ENCODE measurements around the gene SPC25. TPM values are rescaled to one million over a fixed set of nuclear protein-coding genes. Genes with fewer than 3 reads are reported as not detected.

Gene SPC25
- total and polyA plus RNA-seq, 4 experiments from 2014 or later, result 0.33 TPM; not detected in 3

DNA sequence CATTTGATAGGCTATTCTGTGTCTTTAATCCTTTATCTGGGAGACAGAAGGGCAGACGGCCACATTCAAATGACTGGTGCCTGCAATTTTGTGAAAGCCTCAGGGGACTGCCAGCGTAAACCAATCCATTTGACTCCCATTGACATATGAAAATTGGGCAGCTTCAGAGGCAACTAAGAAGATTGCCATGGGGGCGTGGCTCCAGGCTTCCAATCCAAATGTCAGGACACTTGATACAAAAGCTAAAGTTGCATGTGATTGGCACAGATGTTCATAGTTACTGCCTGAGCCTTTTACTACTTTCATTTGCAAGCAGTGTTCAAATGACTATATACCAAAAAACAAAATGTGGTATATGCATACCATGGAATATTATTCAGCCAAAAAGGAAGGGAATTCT lies 42.0 kb downstream of the SPC25 start:
- intact Hi-C loops (cut with micrococcal nuclease), result no loop called here
- POLR2A ChIA-PET (ENCODE audit: partially characterized antibody), result no interaction called here

DNA sequence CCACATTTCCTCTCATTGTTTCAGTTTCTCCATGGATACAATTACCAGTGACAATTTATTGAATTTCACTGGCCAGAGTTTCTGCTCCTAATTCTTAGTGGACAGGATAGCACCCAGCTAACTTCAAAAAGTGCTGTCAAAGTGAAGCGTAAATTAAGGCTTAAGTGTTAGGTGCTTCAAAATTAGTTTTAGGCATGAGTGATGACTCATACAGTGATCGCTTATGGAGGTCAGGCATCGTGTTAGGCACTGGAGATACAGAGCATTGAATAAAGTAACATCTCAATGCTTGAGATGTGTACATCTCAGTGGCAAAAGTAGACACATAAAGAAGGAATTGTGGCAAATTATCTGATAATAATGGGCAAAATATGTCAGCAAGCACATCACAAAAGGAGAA lies 47.0 kb downstream of the SPC25 start:
- Mint-ChIP-seq H3K36me3 (no peaks in the 10 kb centered on the region), H3K4me3 (no peak overlapping the region), H3K9me3 (peaks cover 0 to 2% (median 0%) of the 10 kb centered on the region in 8 donors), H3K27ac (no peak overlapping the region), H3K27me3 (no peaks in the 10 kb centered on the region), H3K4me1 (peaks cover 0 to 3% (median 0%) of the 10 kb centered on the region in 4 donors)
- Histone ChIP-seq H3K9me3 (ENCODE audit: control insufficient read depth in 1 of 2, low read length in 2 of 2) (no peaks in the 10 kb centered on the region), H3K36me3 (ENCODE audit: insufficient read depth, low read length) (no peaks in the 10 kb centered on the region), H3K27ac (ENCODE audit: low read depth, low read length) (no peak overlapping the region), H3K27me3 (ENCODE audit: insufficient read depth, low read length) (no peaks in the 10 kb centered on the region), H3K4me3 (ENCODE audit: low read length in 2 of 2) (no peak overlapping the region), H3K4me1 (ENCODE audit: insufficient read depth, low read length) (no peaks in the 10 kb centered on the region)
- POLR2A ChIA-PET (ENCODE audit: partially characterized antibody), result no interaction called here
- no peak for DNase-seq
- intact Hi-C loops (cut with micrococcal nuclease), result no loop called here
- CTCF ChIA-PET (ENCODE audit: partially characterized antibody), result no interaction called here

More for the DNA sequence above, 42.0 kb downstream of the SPC25 start:
- Mint-ChIP-seq H3K4me3 (peak overlapping the region in 1 of 8 donors; percentile 38), H3K27me3 (no peaks in the 10 kb centered on the region), H3K4me1 (peaks cover 0 to 3% (median 1%) of the 10 kb centered on the region in 4 donors), H3K9me3 (peaks cover 0 to 2% (median 0%) of the 10 kb centered on the region in 8 donors), H3K36me3 (no peaks in the 10 kb centered on the region), H3K27ac (peak overlapping the region in 1 of 7 donors; percentile 1)
- CTCF ChIA-PET (ENCODE audit: partially characterized antibody), result no interaction called here
- H3K27ac ChIP-seq (ENCODE audit: low read depth, low read length), result no peak overlapping the region
- H3K36me3 ChIP-seq (ENCODE audit: insufficient read depth, low read length), result no peaks in the 10 kb centered on the region
- no peak overlapping the region for H3K4me3 ChIP-seq (ENCODE audit: low read length in 2 of 2)
- no peak for DNase-seq
- no peaks in the 10 kb centered on the region for H3K9me3 ChIP-seq (ENCODE audit: control insufficient read depth in 1 of 2, low read length in 2 of 2)
- no peaks in the 10 kb centered on the region for H3K27me3 ChIP-seq (ENCODE audit: insufficient read depth, low read length)
- H3K4me1 ChIP-seq (ENCODE audit: insufficient read depth, low read length), result no peaks in the 10 kb centered on the region

DNA sequence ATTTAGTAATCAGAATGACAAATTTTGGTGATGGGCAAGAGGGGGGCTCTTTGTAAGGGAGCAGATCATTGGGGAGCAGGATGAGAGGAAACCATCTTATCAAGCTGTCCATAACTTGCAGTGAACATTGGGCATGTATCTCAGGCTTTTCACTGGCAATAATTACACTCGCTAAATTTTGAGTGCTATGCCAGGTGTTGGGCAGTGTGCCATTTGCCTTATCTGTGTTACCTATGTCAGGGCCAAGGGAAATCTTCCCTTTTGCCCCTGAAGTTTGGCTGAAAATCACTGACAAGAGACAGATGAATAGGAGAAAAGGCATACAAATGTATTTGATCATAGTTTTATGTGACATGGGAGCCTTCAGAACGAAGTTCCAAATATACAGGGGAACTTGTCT lies 48.8 kb downstream of the SPC25 start:
- no peak overlapping the region for H3K4me3 Mint-ChIP-seq
- intact Hi-C loops (cut with micrococcal nuclease), result no loop called here
- no peak for DNase-seq
- no peaks in the 10 kb centered on the region for H3K27me3 ChIP-seq (ENCODE audit: insufficient read depth, low read length)
- no peaks in the 10 kb centered on the region for H3K27me3 Mint-ChIP-seq
- CTCF ChIA-PET (ENCODE audit: partially characterized antibody), result no interaction called here
- no peaks in the 10 kb centered on the region for H3K9me3 ChIP-seq (ENCODE audit: control insufficient read depth in 1 of 2, low read length in 2 of 2)
- H3K27ac ChIP-seq (ENCODE audit: low read depth, low read length), result no peak overlapping the region
- H3K36me3 Mint-ChIP-seq, result peaks cover 0 to 4% of the 10 kb centered on the region in 2 donors
- no peak overlapping the region for H3K4me3 ChIP-seq (ENCODE audit: low read length in 2 of 2)
- H3K4me1 ChIP-seq (ENCODE audit: insufficient read depth, low read length), result no peaks in the 10 kb centered on the region
- H3K27ac Mint-ChIP-seq, result no peak overlapping the region
- H3K4me1 Mint-ChIP-seq, result peaks cover 0 to 3% (median 0%) of the 10 kb centered on the region in 4 donors
- peaks cover 0 to 2% (median 0%) of the 10 kb centered on the region in 8 donors for H3K9me3 Mint-ChIP-seq
- POLR2A ChIA-PET (ENCODE audit: partially characterized antibody), result no interaction called here
- H3K36me3 ChIP-seq (ENCODE audit: insufficient read depth, low read length), result no peaks in the 10 kb centered on the region

DNA sequence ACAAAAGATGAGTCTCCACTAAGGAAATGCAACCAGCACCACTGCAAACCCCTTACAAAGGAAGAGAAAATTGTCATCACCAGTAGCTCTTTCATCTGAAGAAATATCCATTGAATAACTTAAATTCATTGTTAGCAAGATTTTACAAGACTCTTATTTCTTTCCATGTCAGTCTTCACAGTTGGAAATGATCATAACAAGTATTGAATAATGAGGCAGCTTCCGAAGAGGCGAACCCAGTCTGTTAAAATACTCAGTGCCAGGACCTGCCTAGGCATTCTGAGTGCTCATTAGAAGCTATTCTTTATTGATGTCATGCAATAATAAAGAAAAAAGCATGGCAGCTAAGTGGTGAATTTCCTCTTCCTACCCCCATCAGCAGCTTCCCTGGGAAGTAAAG lies 54.3 kb downstream of the SPC25 start:
- no peak overlapping the region for H3K27ac ChIP-seq (ENCODE audit: low read depth, low read length)
- Mint-ChIP-seq H3K4me1 (no peaks in the 10 kb centered on the region), H3K36me3 (peaks cover 0 to 4% of the 10 kb centered on the region in 2 donors), H3K9me3 (peaks cover 0 to 5% (median 0%) of the 10 kb centered on the region in 8 donors), H3K4me3 (no peak overlapping the region), H3K27me3 (no peaks in the 10 kb centered on the region), H3K27ac (peak overlapping the region in 1 of 7 donors; percentile 24)
- CTCF ChIA-PET (ENCODE audit: partially characterized antibody), result interaction anchor here (0.9 kb wide), 1 partner anchor 10 kb away, joined by 3 read pairs; no protein-coding TSS in a partner anchor
- H3K4me1 ChIP-seq (ENCODE audit: insufficient read depth, low read length), result no peaks in the 10 kb centered on the region
- H3K36me3 ChIP-seq (ENCODE audit: insufficient read depth, low read length), result no peaks in the 10 kb centered on the region
- no peaks in the 10 kb centered on the region for H3K27me3 ChIP-seq (ENCODE audit: insufficient read depth, low read length)
- POLR2A ChIA-PET (ENCODE audit: partially characterized antibody), result no interaction called here
- H3K9me3 ChIP-seq (ENCODE audit: control insufficient read depth in 1 of 2, low read length in 2 of 2), result no peaks in the 10 kb centered on the region
- no peak overlapping the region for H3K4me3 ChIP-seq (ENCODE audit: low read length in 2 of 2)
- no peak for DNase-seq
- intact Hi-C loops (cut with micrococcal nuclease), result no loop called here

DNA sequence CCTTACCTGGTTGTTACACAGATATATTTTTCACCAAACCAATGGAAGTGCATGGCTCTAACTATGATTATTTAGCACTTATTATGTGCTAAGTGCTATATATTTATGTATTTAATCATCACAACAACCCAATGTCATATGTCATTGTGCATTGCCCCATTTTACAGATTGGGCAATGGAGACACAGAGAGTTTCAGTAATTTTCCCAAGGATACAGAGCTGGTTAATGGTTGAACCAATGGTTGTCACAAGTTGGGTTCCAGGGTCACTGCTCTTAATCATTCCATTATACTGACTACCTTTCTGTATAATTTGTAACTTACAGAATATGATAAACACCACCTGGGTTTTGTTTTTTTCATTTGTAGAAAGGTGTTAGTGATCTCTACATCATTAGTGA lies 58.6 kb downstream of the SPC25 start:
- H3K36me3 ChIP-seq (ENCODE audit: insufficient read depth, low read length), result no peaks in the 10 kb centered on the region
- no peak overlapping the region for H3K4me3 Mint-ChIP-seq
- ChIA-PET CTCF (ENCODE audit: partially characterized antibody) (no interaction called here), POLR2A (ENCODE audit: partially characterized antibody) (no interaction called here)
- no peaks in the 10 kb centered on the region for H3K4me1 Mint-ChIP-seq
- no peaks in the 10 kb centered on the region for H3K27me3 Mint-ChIP-seq
- H3K27ac ChIP-seq (ENCODE audit: low read depth, low read length), result no peak overlapping the region
- H3K9me3 ChIP-seq (ENCODE audit: control insufficient read depth in 1 of 2, low read length in 2 of 2), result no peaks in the 10 kb centered on the region
- no peaks in the 10 kb centered on the region for H3K36me3 Mint-ChIP-seq
- H3K27me3 ChIP-seq (ENCODE audit: insufficient read depth, low read length), result no peaks in the 10 kb centered on the region
- H3K27ac Mint-ChIP-seq, result no peak overlapping the region
- intact Hi-C loops (cut with micrococcal nuclease), result no loop called here
- DNase-seq, result no peak
- H3K9me3 Mint-ChIP-seq, result peaks cover 0 to 5% (median 0%) of the 10 kb centered on the region in 8 donors
- no peak overlapping the region for H3K4me3 ChIP-seq (ENCODE audit: low read length in 2 of 2)
- H3K4me1 ChIP-seq (ENCODE audit: insufficient read depth, low read length), result no peaks in the 10 kb centered on the region

DNA sequence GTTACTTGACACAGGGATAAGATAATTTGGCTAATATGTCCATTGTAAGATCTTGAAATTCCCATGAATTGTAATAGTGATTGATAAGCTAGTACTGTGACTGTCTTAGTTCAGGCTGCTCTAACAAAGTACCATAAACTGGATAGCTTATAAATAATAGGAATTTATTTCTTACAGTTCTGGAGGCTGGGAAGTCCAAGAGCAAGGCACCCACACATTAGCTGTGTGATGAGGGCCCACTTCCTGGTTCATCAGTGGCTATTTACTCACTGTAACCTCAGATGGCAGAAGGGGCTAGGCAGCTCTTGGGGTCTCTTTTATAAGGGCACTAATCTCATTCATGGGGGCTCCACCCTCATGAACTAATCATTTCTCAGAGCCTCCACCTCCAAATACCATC lies 59.3 kb downstream of the SPC25 start:
- ChIA-PET POLR2A (ENCODE audit: partially characterized antibody) (no interaction called here), CTCF (ENCODE audit: partially characterized antibody) (no interaction called here)
- Histone ChIP-seq H3K36me3 (ENCODE audit: insufficient read depth, low read length) (no peaks in the 10 kb centered on the region), H3K9me3 (ENCODE audit: control insufficient read depth in 1 of 2, low read length in 2 of 2) (no peaks in the 10 kb centered on the region), H3K4me1 (ENCODE audit: insufficient read depth, low read length) (no peaks in the 10 kb centered on the region), H3K4me3 (ENCODE audit: low read length in 2 of 2) (no peak overlapping the region), H3K27ac (ENCODE audit: low read depth, low read length) (no peak overlapping the region), H3K27me3 (ENCODE audit: insufficient read depth, low read length) (no peaks in the 10 kb centered on the region)
- Mint-ChIP-seq H3K27me3 (no peaks in the 10 kb centered on the region), H3K4me1 (no peaks in the 10 kb centered on the region), H3K9me3 (peaks cover 0 to 5% (median 0%) of the 10 kb centered on the region in 8 donors), H3K4me3 (no peak overlapping the region), H3K27ac (no peak overlapping the region), H3K36me3 (no peaks in the 10 kb centered on the region)
- DNase-seq, result no peak
- intact Hi-C loops (cut with micrococcal nuclease), result no loop called here

DNA sequence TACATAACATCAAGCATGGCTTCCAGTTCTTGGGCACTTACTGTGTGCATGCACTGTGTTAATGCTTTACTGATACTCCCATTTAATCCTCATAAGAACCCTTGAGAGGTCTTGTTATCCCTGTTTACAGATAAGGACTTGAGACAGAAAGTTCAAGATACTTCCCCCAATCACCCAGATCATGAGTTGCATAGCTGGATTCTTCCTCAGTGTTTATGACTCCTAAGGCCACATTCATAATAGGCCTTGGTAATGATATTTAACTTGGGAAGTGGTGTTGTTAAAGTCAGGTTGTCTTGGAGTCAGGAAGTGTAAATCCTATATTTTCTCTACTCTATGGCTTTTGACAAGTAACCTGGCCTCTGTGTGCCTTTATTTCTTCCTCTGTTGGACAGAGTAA lies 65.1 kb downstream of the SPC25 start:
- Histone ChIP-seq H3K27me3 (ENCODE audit: insufficient read depth, low read length) (no peaks in the 10 kb centered on the region), H3K9me3 (ENCODE audit: control insufficient read depth in 1 of 2, low read length in 2 of 2) (no peaks in the 10 kb centered on the region), H3K4me3 (ENCODE audit: low read length in 2 of 2) (no peak overlapping the region), H3K36me3 (ENCODE audit: insufficient read depth, low read length) (no peaks in the 10 kb centered on the region), H3K4me1 (ENCODE audit: insufficient read depth, low read length) (no peaks in the 10 kb centered on the region), H3K27ac (ENCODE audit: low read depth, low read length) (no peak overlapping the region)
- ChIA-PET POLR2A (ENCODE audit: partially characterized antibody) (no interaction called here), CTCF (ENCODE audit: partially characterized antibody) (interaction anchor here (1.0 kb wide), 1 partner anchor 10 kb away, joined by 3 read pairs; no protein-coding TSS in a partner anchor)
- no peak overlapping the region for H3K27ac Mint-ChIP-seq
- H3K27me3 Mint-ChIP-seq, result no peaks in the 10 kb centered on the region
- H3K9me3 Mint-ChIP-seq, result peaks cover 0 to 2% (median 0%) of the 10 kb centered on the region in 8 donors
- H3K4me1 Mint-ChIP-seq, result no peaks in the 10 kb centered on the region
- H3K36me3 Mint-ChIP-seq, result no peaks in the 10 kb centered on the region
- intact Hi-C loops (cut with micrococcal nuclease), result no loop called here
- no peak for DNase-seq
- no peak overlapping the region for H3K4me3 Mint-ChIP-seq

DNA sequence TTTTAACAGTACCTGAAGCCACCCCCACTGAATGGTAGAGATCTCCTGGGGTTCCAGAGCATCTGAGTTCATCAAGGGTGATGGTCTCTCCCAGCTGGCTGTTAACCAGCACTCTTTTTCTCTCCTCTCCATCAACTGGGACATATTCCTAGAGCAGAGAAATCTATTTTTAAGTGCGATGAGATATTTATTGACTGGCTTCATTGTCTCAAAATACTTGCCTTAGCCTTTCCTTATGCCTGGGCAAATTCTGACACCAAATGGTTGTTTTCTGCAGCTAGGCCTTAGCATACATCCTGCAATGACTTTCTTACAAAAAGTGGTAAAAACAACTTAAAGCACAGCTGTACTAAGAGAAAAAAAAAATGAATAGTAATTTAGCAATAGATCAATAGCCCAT lies 68.2 kb downstream of the SPC25 start:
- peaks cover 0 to 1% of the 10 kb centered on the region in 2 donors for H3K27me3 Mint-ChIP-seq
- DNase-seq, result no peak
- Histone ChIP-seq H3K4me3 (ENCODE audit: low read length in 2 of 2) (no peak overlapping the region), H3K27me3 (ENCODE audit: insufficient read depth, low read length) (no peaks in the 10 kb centered on the region), H3K4me1 (ENCODE audit: insufficient read depth, low read length) (no peaks in the 10 kb centered on the region), H3K27ac (ENCODE audit: low read depth, low read length) (no peak overlapping the region), H3K9me3 (ENCODE audit: control insufficient read depth in 1 of 2, low read length in 2 of 2) (no peaks in the 10 kb centered on the region), H3K36me3 (ENCODE audit: insufficient read depth, low read length) (no peaks in the 10 kb centered on the region)
- H3K9me3 Mint-ChIP-seq, result no peaks in the 10 kb centered on the region
- ChIA-PET POLR2A (ENCODE audit: partially characterized antibody) (no interaction called here), CTCF (ENCODE audit: partially characterized antibody) (interaction anchor here (0.8 kb wide), 1 partner anchor 9 kb away, joined by 3 read pairs; no protein-coding TSS in a partner anchor)
- no peaks in the 10 kb centered on the region for H3K4me1 Mint-ChIP-seq
- intact Hi-C loops (cut with micrococcal nuclease), result no loop called here
- H3K36me3 Mint-ChIP-seq, result no peaks in the 10 kb centered on the region
- no peak overlapping the region for H3K4me3 Mint-ChIP-seq
- no peak overlapping the region for H3K27ac Mint-ChIP-seq
